Activated naive CD4-positive, alpha-beta T cell treated with Interleukin-2 at 50 U/mL for 16 hours (primary cell): Measurements from ENCODE around the gene PM20D1.

Experiments used
- DNase-seq: peaks from one replicate; pipeline ENCODE4 v3.0.0-alpha.2; 2020

The PM20D1 gene

GRCh38 chr1:205803986-205804385, 45.9 kb downstream of the PM20D1 start:
- no peak for DNase-seq

GRCh38 chr1:205802060-205802459, 47.9 kb downstream of the PM20D1 start:
- DNase-seq = no peak

- no peak for DNase-seq
Observed at GRCh38 chr1:205800981-205801703, 48.8 kb downstream of the PM20D1 start.

- no peak for DNase-seq
Observed at GRCh38 chr1:205800427-205800826, 49.5 kb downstream of the PM20D1 start.

DNA sequence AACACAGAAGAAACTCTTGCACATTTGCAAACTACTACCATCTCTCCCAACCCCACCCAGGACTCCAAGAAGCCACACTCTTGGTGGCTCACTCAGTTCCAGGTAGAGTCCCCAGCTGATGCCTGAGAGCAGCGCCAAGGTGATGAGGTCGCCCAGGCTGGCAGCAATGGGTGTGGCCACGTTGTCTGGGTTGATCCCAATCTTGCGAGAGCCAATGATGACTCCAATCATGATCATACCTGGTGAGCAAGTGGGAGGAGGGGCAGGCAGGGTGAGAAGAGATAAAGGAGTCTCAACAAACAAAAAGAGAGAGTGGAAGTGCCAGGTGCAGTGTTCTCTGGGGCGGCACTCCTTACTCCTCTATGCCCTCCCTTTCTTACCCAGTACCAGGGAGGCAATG, 51.4 kb downstream of the PM20D1 start:
- no peak for DNase-seq

- DNase-seq = no peak
Observed at GRCh38 chr1:205797168-205797567, 52.8 kb downstream of the PM20D1 start.

DNA sequence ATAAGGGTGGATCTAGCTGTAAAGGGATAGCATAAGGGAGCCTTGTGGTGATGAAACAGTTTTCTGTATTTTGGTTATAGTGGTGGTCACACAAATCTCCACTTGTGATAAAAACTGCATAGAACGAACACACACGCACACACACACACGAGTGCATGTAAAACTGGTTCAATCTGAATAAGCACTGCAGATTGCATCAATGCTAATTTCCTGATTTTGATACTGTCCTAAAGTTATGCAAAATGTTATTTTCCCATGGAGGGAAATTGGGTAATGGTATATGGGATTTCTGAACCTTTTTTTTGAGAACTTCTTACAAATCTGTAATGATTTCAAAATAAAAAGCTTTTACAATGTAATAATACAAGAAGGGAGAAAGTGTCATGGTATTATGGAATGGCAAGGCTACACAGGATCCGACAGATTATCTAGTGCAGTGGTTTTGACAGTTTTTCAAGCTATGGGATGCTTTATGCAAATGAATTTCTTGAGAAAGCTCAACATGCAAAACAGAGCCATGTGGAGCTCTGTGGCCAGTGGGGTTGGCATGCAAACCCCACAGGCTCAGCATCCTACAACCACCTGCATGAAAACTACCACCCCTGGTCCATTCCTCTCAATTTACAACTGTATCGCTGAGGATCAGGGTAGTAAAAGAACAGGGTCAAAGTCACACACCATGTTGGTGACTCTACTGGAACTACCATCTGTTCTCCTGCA, 55.8 kb downstream of the PM20D1 start:
- no peak for DNase-seq

GRCh38 chr1:205792961-205793673, 56.8 kb downstream of the PM20D1 start:
- no peak for DNase-seq

DNA sequence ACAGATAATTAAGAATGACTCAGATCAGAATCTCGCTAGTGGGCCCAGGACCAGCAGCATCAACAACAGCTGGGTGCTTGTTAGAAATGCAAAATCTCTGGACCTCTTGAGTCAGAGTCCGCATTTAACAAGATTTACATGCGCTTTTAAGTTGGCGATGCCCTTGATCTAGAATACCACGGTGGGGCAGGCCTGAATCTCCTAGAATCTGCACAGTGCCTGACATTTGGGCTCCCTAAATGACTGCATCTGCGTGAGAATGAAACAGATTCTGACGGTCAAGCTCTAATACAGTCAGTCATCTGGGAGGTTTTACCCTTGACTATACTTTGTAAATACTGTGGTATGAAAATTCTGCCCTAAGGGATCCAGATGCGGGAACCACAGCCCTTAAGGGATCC, 57.5 kb downstream of the PM20D1 start:
- no peak for DNase-seq

GRCh38 chr1:205791568-205792180, 58.3 kb downstream of the PM20D1 start:
- DNase-seq = peak; percentile 59

GRCh38 chr1:205787287-205787916, 62.5 kb downstream of the PM20D1 start:
- DNase-seq = no peak

- DNase-seq = no peak
Observed at GRCh38 chr1:205786601-205787000, 63.3 kb downstream of the PM20D1 start.

- no peak for DNase-seq
Observed at GRCh38 chr1:205785446-205785845, 64.5 kb downstream of the PM20D1 start.

- DNase-seq = no peak
Observed at GRCh38 chr1:205783904-205784303, 66.0 kb downstream of the PM20D1 start.

DNA sequence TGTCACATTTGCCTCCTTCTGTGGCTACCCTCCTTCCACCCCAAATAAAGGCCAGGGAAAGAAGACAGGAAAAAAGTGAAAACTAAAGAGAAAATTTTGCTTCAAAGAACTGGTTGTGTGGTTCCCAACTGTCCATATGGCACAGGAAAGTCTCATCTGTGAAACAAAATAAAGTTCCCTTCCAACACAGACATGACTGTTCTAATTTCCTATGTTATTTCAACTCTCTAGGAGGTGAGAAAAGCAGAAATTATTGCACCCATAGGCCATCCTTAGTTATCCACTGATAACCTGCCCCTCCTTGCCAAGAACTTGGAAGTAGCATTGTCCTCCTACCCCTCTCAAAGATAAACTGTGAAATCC, 66.5 kb downstream of the PM20D1 start:
- no peak for DNase-seq

GRCh38 chr1:205782627-205783432, 67.1 kb downstream of the PM20D1 start:
- no peak for DNase-seq

GRCh38 chr1:205780335-205780734, 69.6 kb downstream of the PM20D1 start:
- no peak for DNase-seq
